ENCODE measurements around the gene EHHADH.
"Not testable (repeated sequence)": the region's sequence is repeated elsewhere in the genome, so short reads cannot be mapped to it uniquely, and the experiment has no call there.

The EHHADH gene

GRCh38 chr3:185253645-185254410, at the start of gene EHHADH:
EHHADH (minus strand) TSS chr3:185254049; CDS start chr3:185254022, 27 bp downstream.
- DNase-seq (ENCODE audit: low spot score), result peak; percentile 21

GRCh38 chr3:185299918-185300426, 46.1 kb upstream of the EHHADH start:
- not testable (repeated sequence) for DNase-seq (ENCODE audit: low spot score)

GRCh38 chr3:185297867-185298266, 44.0 kb upstream of the EHHADH start:
- peak; percentile 30 for DNase-seq (ENCODE audit: low spot score)

- DNase-seq (ENCODE audit: low spot score), result no peak
These were observed 38.4 kb upstream of the EHHADH start for GRCh38 chr3:185292238-185292637.

DNA sequence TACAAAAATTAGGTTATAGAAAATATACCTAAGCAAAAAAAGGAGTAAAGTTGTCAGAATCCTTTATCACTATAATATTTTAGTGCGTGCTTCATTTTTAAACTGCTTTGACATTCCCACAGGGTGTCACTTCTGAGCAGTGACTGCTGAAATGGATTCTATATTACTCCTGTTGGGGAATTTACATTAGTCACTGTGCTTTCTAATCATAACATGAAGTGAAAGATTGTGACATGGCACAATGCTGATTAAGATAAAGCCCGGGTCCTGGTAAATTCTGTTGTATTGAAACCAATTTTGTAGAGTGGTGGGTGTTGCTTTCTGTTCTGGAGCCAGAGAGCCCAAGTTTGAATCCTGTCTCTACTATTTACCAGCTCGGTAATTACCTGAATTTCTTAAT, 36.4 kb upstream of the EHHADH start:
- DNase-seq (ENCODE audit: low spot score), result no peak

DNA sequence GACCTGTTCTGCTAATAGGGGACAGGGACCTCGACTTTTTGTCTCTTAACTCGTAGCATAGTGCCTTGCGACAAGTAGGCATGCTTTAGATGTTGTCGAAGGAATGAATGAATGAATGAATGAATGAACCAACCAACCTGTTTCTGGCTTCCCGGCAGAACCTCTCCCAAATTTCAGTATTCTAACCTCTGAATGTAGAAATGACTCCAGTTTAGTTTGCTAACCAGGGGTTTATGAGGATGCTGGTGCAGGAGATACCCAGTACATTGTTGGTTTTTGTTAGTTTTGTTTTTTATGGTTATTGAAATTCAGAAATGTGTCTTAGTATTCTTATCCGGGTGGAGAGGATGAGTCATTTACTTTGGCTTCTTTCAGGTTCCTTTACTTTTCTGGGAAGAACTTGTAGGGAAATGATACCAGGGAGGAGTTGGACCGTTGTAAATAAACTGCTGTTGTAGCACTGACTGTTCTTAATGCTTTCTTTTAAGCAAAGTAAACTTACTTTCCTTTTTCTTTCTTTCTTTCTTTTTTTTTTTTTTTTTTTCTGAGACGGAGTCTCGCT, 29.6 kb upstream of the EHHADH start:
- no peak for DNase-seq (ENCODE audit: low spot score)

GRCh38 chr3:185282696-185283373, 29.0 kb upstream of the EHHADH start:
- peak; percentile 92 for DNase-seq (ENCODE audit: low spot score)

DNA sequence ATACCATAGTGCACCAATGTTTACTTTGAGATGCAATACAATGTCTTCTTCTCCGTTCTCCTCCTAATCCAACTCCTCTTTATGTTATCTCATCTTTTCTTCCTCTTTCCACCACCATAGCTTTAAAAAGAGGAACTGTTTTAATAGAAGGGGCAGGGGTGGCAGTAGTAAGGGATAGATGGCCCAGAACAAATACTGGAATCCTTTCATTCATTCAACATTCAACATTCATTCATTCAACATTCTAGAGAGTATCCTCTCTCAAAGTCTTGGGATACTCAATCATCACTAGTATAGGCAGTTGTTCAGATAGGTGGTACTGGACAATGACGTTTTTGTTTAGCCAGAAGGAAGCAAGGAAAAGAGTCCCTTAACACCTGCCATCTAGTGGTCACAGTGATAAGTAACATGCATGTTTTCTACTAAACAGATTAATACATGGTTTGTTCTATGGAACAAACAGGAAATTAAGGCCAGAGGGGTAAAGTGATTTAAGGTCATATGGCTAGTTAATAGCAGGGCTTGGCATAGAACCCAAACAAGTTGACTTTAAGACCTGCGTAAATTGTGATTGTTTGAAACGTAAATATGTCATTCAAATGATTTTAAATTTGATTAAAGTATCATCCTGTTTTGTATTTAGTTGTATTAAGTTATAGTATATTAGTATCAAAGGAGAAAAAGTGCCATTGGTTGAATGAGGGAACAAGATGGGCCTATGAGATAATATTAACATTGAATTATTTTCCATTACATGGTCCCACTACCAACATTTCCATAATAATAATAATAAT, 26.9 kb upstream of the EHHADH start:
- peak; percentile 33 for DNase-seq (ENCODE audit: low spot score)

DNA sequence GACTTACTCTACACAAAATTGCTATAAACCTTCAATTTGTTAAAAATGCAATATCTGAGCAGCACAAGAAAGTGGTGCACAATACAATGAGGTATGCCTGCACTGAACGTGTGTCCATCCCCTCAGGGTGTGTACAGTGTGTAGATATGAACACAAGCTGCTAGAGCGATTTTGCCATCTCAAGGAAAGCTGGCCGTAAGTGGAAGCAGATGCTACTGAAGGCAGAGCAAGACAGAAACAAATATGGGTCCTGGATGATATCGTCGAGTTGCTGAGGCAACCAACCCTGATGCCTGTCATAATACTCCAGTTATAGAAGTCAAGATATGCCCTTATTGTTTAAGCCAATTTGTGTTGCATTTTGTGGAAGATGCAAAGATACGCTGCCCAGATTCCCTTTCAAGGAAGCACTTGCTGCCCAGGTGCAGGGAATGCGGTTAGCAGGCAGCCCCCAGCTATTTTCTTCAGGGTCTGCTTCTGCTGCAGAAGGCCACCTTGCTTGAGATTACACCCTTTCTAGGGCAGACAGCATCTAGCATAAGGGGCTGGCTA, 25.8 kb upstream of the EHHADH start:
- DNase-seq (ENCODE audit: low spot score), result no peak

GRCh38 chr3:185276415-185276814, 22.6 kb upstream of the EHHADH start:
- no peak for DNase-seq (ENCODE audit: low spot score)

DNA sequence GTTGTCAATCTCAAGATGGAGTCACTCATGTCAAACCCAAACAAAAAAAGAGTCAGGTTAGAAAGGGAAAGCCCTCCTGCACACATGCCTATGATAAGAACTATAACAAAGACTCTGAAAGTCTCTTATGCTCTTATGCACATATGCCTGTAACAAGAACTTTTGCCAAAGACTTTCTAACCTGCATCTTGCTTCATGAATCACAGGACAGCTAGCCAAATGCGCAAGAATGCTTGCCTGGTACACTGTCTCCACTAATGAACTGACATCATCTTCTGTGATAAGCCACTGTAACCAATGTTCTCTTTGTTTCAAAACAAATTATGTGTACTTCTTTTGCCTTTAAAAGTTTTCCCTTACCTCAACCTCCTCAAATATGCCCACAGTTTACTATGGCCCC, 18.2 kb upstream of the EHHADH start:
- DNase-seq (ENCODE audit: low spot score), result no peak

DNA sequence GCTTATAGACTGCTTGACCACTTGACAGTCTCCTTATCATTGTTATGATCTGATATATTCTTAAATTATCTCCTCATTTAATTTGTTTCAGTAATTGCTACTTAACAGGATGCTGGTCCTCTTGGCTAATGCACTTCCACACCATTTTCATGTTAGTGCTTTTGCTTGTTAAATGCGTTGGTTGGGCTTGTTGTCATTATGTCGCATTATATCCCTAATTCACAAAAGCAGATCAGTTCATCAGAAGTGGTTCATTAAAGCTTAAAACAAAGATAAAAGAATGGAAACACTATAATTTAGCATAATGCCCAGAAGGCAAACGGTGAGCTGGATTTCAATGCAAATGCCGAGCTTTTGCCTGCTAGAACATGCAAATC, 17.1 kb upstream of the EHHADH start:
- no peak for DNase-seq (ENCODE audit: low spot score)

- DNase-seq (ENCODE audit: low spot score), result no peak
These were observed 16.6 kb upstream of the EHHADH start for GRCh38 chr3:185270262-185270955.

- DNase-seq (ENCODE audit: low spot score), result no peak
These were observed 14.5 kb upstream of the EHHADH start for GRCh38 chr3:185268194-185268962.

GRCh38 chr3:185267193-185267592, 13.3 kb upstream of the EHHADH start:
- DNase-seq (ENCODE audit: low spot score), result no peak

DNA sequence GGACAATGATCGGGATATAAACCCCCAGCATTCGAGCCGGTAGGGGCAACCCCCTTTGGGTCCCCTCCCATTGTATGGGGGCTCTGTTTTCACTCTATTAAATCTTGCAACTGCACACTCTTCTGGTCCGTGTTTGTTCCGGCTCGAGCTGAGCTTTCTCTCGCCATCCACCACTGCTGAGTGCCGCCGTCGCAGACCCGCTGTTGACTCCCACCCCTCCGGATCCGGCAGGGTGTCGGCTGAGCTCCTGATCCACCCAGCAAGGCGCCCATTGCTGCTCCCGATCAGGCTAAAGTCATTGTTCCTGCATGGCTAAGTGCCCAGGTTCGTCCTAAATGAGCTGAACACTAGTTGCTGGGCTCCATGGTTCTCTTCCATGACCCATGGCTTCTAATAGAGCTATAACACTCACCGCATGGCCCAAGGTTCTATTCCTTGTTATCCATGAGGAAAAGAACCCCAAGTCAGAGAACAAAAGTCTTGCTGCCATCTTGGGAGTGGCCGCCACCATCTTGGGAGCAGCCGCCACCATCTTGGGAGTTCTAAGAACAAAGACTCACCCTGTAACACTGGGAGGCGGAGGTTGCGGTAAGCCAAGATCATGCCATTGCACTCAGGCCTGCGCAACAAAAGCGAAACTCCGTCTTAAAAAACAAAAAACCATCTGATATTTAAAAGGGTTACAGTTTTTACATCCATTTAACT, 11.2 kb upstream of the EHHADH start:
- no peak for DNase-seq (ENCODE audit: low spot score)

- DNase-seq (ENCODE audit: low spot score), result no peak
These were observed 9.6 kb upstream of the EHHADH start for GRCh38 chr3:185263423-185263822.

- no peak for DNase-seq (ENCODE audit: low spot score)
These were observed 3.5 kb upstream of the EHHADH start for GRCh38 chr3:185257334-185257733.

GRCh38 chr3:185254799-185255198, 950 bp upstream of the EHHADH start:
- no peak for DNase-seq (ENCODE audit: low spot score)

- not testable (repeated sequence) for DNase-seq (ENCODE audit: low spot score)
These were observed 716 bp downstream of the EHHADH start for GRCh38 chr3:185253133-185253532.

All from hematopoietic multipotent progenitor cell treated with erythropoietin and hydrocortisone succinate and interleukin-3 and kit ligand, for 17 days (in vitro differentiated cells).